Breast epithelium (tissue), 4 donors: ENCODE data around the gene RBMXL3. TPM values are rescaled to one million over a fixed set of nuclear protein-coding genes. Genes with fewer than 3 reads are reported as not detected.
A peak's percentile ranks its signal among the peaks of the same experiment; 100 is the strongest.
"Not testable (repeated sequence)": the region's sequence is repeated elsewhere in the genome, so short reads cannot be mapped to it uniquely, and the experiment has no call there.

Experiments used
- DNase-seq, 2 donors: peaks; one replicate each; pipeline ENCODE4 v3.0.0-alpha.2; 2019; ENCODE audit warnings: low spot score in 2 of 2
- H3K27ac ChIP-seq, 2 donors: fragments of 200-600 bp; sonication (generic) in 1 of 2; one replicate each; pipeline ENCODE4 v1.5.1; 2016 to 2019; ENCODE audit warnings: mild to moderate bottlenecking in 1 of 2
- H3K27me3 ChIP-seq, 2 donors: fragments of 200-600 bp; sonication (generic) in 1 of 2; one replicate each; pipeline versions ENCODE4 v1.5.1 to v1.6.0; 2017 to 2019; ENCODE audit warnings: control low read depth in 1 of 2, mild to moderate bottlenecking in 1 of 2
- H3K36me3 ChIP-seq: fragments of 200-600 bp; one replicate; pipeline ENCODE4 v1.5.1; 2019
- H3K4me1 ChIP-seq, 2 donors: fragments of 200-600 bp; sonication (generic); one replicate each; pipeline ENCODE4 v1.5.1; 2016 to 2019; ENCODE audit warnings: control low read depth in 1 of 2
- H3K4me3 ChIP-seq, 3 donors: fragments of 200-600 bp; sonication (generic); 1 replicate in 2 of 3; 2 replicates in 1 of 3; pipeline ENCODE4 v1.5.1; 2016 to 2019; ENCODE audit warnings: mild to moderate bottlenecking in 3 of 3, moderate library complexity in 2 of 3
- H3K9me3 ChIP-seq, 2 donors: fragments of 200-600 bp; sonication (generic) in 1 of 2; one replicate each; pipeline ENCODE4 v1.5.1; 2016 to 2019; ENCODE audit warnings: control low read depth in 1 of 2
- POLR2A ChIP-seq: fragments of 450-650 bp; IDR thresholded peaks from one replicate; pipeline ENCODE4 v1.6.1; 2016; ENCODE audit warnings: antibody characterized with exemption, mild to moderate bottlenecking, moderate library complexity
- POLR2AphosphoS5 ChIP-seq, 3 donors: sonication (generic); formaldehyde crosslinking; IDR thresholded peaks; one replicate each; pipeline ENCODE4 v1.6.1; 2017; ENCODE audit warnings: antibody characterized with exemption in 3 of 3
- intact Hi-C: fragments of 100-400 bp; cut with DNase I; formaldehyde crosslinking; loops from one replicate; pipeline ENCODE4 v1.15.1; 2023; ENCODE audit warnings: low total_unique reads
- total RNA-seq, 3 donors: library from RNA; depleted of rRNA; stranded (reverse); fragments of >200 nt; gene quantifications; one replicate each; pipeline ENCODE4 v1.1.0, GENCODE V29; 2016
- TF ChIP-seq, protein P1 (sequence below), 3 donors: fragments of 450-650 bp; IDR thresholded peaks; one replicate each; pipeline ENCODE4 v1.5.1; 2016 to 2017; ENCODE audit warnings: antibody characterized with exemption in 3 of 3, mild to moderate bottlenecking in 3 of 3, moderate library complexity in 3 of 3

RBMXL3 gene
- total RNA-seq, 3 donors from 2014 or later = not detected

DNA sequence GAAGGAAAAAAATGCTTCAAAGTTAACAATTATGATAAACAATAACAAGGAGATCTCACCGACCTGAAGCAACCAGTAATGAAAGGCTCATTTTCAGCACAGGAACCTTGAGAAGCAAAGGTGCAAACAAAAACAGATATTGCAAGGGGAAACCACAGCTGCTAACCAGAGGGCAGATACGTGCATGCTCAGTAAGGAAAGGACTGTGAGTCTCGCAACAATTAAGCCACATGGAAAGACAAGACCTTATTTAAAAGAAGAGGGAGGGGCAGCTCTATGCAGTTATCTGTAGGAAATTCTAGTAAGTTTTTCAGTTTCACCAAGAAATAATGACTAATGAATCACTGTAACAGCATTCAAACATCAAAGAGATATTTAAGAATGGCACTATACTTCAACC lies 25.4 kb downstream of the RBMXL3 start:
- no peaks in the 10 kb centered on the region for H3K36me3 ChIP-seq
- no peaks in the 10 kb centered on the region for H3K9me3 ChIP-seq
- no peak overlapping the region for H3K27ac ChIP-seq
- TF ChIP-seq, protein P1, sequence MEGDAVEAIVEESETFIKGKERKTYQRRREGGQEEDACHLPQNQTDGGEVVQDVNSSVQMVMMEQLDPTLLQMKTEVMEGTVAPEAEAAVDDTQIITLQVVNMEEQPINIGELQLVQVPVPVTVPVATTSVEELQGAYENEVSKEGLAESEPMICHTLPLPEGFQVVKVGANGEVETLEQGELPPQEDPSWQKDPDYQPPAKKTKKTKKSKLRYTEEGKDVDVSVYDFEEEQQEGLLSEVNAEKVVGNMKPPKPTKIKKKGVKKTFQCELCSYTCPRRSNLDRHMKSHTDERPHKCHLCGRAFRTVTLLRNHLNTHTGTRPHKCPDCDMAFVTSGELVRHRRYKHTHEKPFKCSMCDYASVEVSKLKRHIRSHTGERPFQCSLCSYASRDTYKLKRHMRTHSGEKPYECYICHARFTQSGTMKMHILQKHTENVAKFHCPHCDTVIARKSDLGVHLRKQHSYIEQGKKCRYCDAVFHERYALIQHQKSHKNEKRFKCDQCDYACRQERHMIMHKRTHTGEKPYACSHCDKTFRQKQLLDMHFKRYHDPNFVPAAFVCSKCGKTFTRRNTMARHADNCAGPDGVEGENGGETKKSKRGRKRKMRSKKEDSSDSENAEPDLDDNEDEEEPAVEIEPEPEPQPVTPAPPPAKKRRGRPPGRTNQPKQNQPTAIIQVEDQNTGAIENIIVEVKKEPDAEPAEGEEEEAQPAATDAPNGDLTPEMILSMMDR (IDR thresholded peaks at IDR 0.05) = no peak
- TF ChIP-seq POLR2A = no peak
- TF ChIP-seq POLR2AphosphoS5 (IDR thresholded peaks at IDR 0.05) = no peak
- no peak overlapping the region for H3K4me3 ChIP-seq
- DNase-seq = no peak
- no peaks in the 10 kb centered on the region for H3K4me1 ChIP-seq
- intact Hi-C loops = no loop called here
- H3K27me3 ChIP-seq = peaks cover 0 to 24% of the 10 kb centered on the region in 2 donors

DNA sequence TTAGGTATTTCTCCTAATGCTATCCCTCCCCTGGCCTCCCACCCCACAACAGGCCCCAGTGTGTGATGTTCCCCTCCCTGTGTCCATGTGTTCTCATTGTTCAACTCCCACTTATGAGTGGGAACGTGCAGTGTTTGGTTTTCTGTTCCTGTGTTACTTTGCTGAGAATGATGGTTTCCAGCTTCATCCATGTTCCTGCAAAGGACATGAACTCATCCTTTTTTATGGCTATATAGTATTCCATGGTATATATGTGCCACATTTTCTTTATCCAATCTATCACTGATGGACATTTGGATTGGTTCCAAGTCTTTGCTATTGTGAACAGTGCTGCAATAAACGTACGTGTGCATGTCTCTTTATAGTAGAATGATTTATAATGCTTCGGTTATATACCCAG lies 28.1 kb downstream of the RBMXL3 start:
- DNase-seq, H3K9me3 ChIP-seq, intact Hi-C loops, H3K27ac ChIP-seq, H3K36me3 ChIP-seq, H3K4me3 ChIP-seq, H3K4me1 ChIP-seq: not testable (repeated sequence)
- peaks cover 0 to 30% of the 10 kb centered on the region in 2 donors for H3K27me3 ChIP-seq

DNA sequence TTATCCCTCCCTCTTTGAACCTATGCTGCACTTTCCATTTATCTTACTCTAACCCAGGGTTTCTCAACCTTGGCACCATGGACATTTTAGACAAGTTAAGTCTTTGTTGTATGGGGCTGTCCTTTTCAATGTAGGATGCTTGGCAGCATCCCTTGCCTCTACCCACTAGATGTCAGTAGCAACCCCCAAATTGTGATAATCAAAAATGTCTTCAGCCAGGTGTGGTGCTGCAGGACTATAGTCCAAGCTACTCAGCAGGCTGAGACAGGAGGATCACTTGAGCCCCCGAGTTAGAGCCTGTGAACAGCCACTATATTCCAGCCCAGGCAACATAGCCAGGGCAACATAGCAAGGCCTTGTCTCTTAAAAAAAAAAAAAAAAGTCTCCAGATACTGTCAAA lies 37.7 kb downstream of the RBMXL3 start:
- Histone ChIP-seq H3K9me3 (no peaks in the 10 kb centered on the region), H3K36me3 (no peaks in the 10 kb centered on the region), H3K27ac (no peak overlapping the region), H3K4me3 (no peak overlapping the region), H3K4me1 (no peaks in the 10 kb centered on the region), H3K27me3 (peaks cover 0 to 19% of the 10 kb centered on the region in 2 donors)
- no peak for DNase-seq
- intact Hi-C loops = no loop called here
- TF ChIP-seq POLR2A (no peak), POLR2AphosphoS5 (IDR thresholded peaks at IDR 0.05) (no peak)
- TF ChIP-seq, protein P1 (IDR thresholded peaks at IDR 0.05) = no peak

- Histone ChIP-seq H3K27me3 (peaks cover 0 to 38% of the 10 kb centered on the region in 2 donors), H3K4me3 (no peak overlapping the region), H3K9me3 (no peaks in the 10 kb centered on the region), H3K36me3 (no peaks in the 10 kb centered on the region), H3K4me1 (no peaks in the 10 kb centered on the region), H3K27ac (no peak overlapping the region)
- intact Hi-C loops = no loop called here
- peak in 1 of 3 donors; percentile 15 for TF ChIP-seq POLR2AphosphoS5 (IDR thresholded peaks at IDR 0.05)
- TF ChIP-seq POLR2A = no peak
- no peak for DNase-seq
Measured at GRCh38 chrX:115229337-115230003, 40.3 kb downstream of the RBMXL3 start.

GRCh38 chrX:115232933-115233496 lies 43.8 kb downstream of the RBMXL3 start:
- Histone ChIP-seq H3K4me1 (no peaks in the 10 kb centered on the region), H3K27me3 (peaks cover 0 to 66% of the 10 kb centered on the region in 2 donors), H3K4me3 (peak overlapping the region; percentile 54 to 66 (median 62)), H3K9me3 (no peaks in the 10 kb centered on the region), H3K27ac (peak overlapping the region; percentile 27 to 71), H3K36me3 (no peaks in the 10 kb centered on the region)
- DNase-seq = no peak
- TF ChIP-seq, protein P1 (IDR thresholded peaks at IDR 0.05) = no peak
- TF ChIP-seq POLR2A = no peak
- TF ChIP-seq POLR2AphosphoS5 (IDR thresholded peaks at IDR 0.05) = no peak
- intact Hi-C loops = no loop called here
